ENCODE measurements around the gene RNU4-1.
"Not testable (repeated sequence)": the region's sequence is repeated elsewhere in the genome, so short reads cannot be mapped to it uniquely, and the experiment has no call there.

Gene RNU4-1

DNA sequence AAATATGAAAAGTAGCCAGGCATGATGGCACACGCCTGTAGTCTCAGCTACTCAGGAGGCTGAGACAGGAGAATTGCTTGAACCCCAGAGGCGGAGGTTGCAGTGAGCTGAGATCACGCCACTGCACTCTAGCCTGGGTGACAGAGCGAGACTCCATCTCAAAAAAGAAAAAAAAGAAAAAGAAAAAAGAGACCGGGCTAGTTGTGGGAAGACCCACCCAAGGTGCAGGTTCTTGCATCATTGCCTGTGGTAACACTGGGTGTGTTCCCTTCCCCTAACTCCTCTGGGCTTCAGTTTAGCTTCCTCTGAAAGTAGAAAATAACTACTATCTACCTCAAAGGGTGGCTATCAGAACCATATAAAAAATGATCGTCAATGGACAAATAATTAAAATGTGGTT lies 39.7 kb downstream of the RNU4-1 start:
- not testable (repeated sequence) for H3K9ac ChIP-seq (ENCODE audit: low read depth, low read length); H3K9me3 ChIP-seq (ENCODE audit: control insufficient read depth, insufficient read depth, low read length); H3K4me3 ChIP-seq (ENCODE audit: low read depth, low read length); H3K27ac ChIP-seq (ENCODE audit: low read depth, low read length); H3K27me3 ChIP-seq (ENCODE audit: control insufficient read depth, insufficient read depth, low read length); H3K36me3 ChIP-seq (ENCODE audit: control insufficient read depth, insufficient read depth, low read length)
- H3K4me1 ChIP-seq (ENCODE audit: control insufficient read depth, insufficient read depth, low read length): peaks cover 20% of the 10 kb centered on the region

DNA sequence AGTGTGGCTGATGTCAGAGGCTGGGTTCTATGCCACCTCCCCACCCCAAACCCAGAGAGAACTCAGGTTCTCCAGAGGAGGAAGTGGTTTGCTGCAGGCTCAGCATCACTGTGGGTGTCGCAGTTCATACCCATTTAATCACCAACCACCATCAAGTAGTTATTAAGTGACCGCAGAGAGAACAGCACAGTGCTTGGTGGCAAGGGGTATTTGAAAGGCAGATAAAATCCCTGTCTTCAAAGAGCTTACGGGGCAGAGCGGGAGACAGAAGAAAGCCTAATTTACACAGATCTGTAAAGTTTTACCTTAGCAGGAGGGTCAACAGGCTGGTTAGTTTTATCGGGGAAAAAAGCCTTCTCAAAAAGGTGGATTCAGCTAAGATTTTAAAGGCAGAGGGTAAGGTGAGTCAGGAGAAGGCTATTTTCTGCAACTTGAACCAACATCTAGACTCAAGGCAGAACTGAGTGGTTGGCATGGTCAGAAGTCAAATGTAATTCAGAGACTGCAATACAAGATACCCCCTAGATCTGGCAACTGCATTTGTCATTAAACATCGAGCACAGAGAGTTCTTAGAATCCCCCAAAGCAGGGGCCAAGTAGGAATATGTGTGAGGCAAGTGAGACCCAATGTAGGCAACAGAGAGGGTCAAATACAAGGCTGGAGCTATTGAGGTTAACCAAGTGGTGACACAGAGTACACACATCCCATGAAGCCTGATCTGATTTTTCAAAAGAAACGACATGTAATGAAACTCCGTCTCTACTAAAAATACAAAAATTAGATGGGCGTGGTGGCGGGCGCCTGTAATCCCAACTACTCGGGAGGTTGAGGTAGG lies 40.7 kb downstream of the RNU4-1 start:
- no peaks in the 10 kb centered on the region for H3K27me3 ChIP-seq (ENCODE audit: control insufficient read depth, insufficient read depth, low read length)
- no peak overlapping the region for H3K4me3 ChIP-seq (ENCODE audit: low read depth, low read length)
- H3K36me3 ChIP-seq (ENCODE audit: control insufficient read depth, insufficient read depth, low read length): peaks cover 3% of the 10 kb centered on the region
- H3K27ac ChIP-seq (ENCODE audit: low read depth, low read length): no peak overlapping the region
- no peak overlapping the region for H3K9ac ChIP-seq (ENCODE audit: low read depth, low read length)
- H3K9me3 ChIP-seq (ENCODE audit: control insufficient read depth, insufficient read depth, low read length): no peaks in the 10 kb centered on the region
- H3K4me1 ChIP-seq (ENCODE audit: control insufficient read depth, insufficient read depth, low read length): peaks cover 16% of the 10 kb centered on the region

DNA sequence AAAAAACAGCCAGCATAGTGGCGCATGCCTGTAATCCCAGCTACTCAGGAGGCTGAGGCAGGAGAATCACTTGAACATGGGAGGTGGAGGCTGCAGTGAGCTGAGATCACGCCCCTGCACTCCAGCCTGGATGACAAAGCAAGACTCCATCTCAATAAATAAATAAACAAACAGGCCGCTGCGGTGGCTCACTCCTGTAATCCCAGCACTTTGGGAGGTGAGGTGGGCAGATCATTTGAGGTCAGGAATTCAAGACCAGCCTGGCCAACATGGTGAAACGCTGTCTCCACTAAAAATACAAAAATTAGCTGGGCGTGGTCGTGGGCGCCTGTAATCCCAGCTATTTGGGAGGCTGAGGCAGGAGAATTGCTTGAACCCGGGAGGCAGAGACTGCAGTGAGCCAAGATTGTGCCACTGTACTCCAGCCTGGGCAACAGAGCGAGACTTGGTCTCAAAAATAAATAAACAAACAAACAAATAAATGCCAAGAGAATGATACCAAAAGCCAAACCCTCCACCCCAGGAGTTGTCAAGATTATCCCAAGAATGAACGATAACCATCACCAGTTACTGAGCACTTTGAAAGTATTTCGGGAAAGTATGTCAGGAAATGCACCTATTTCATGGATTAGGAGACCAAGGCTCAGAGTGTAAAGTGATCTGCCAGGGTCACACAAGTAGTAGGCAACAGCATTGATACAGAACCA lies 41.5 kb downstream of the RNU4-1 start:
- not testable (repeated sequence) for H3K9ac ChIP-seq (ENCODE audit: low read depth, low read length); H3K27ac ChIP-seq (ENCODE audit: low read depth, low read length); H3K4me3 ChIP-seq (ENCODE audit: low read depth, low read length); H3K9me3 ChIP-seq (ENCODE audit: control insufficient read depth, insufficient read depth, low read length); H3K36me3 ChIP-seq (ENCODE audit: control insufficient read depth, insufficient read depth, low read length); H3K27me3 ChIP-seq (ENCODE audit: control insufficient read depth, insufficient read depth, low read length)
- peaks cover 11% of the 10 kb centered on the region; the same call in 1 of the 2 replicates for H3K4me1 ChIP-seq (ENCODE audit: control insufficient read depth, insufficient read depth, low read length)

DNA sequence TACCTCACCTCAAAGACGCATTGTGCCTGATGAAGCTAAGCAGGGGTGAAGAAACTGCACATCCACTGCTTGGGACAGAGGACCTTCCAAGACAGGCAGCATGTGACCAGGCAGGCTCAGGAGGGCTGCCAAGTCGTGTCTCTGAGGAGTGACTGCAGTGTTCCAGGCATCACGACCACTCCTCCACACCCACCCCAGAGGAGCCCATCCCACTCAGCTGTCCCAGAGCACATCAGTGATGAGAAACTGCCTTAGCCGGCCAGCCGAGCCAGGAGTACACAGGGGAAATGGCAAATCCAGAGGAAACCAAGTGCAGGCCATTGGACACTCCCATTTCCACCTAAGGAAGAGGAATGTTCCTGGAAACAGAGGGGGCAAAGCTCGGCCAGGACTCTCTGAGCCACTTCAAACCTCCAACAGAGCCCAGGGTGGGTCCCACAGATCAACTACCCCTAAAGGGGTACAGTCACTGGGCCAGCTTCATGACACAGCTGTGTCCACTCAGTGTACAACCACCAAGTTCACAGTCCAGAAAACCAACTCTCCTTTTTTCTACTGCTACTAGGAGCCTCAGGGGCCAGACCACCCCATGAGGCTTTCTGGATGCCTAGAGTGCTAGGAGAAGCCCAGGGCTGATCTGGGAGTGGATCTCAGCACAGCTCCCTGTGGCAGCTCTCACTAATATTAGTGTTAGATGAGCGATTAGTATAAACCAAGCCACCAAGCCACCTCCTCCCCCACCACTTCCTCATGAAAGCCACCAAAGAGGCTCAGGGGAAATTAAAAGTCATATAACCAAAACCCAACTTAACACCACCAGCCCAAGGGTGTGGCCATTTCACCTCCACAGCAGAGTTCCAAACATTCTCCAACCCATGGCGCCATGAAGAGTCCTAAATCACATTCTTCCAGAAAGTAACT lies 42.9 kb downstream of the RNU4-1 start:
- Histone ChIP-seq H3K27me3 (ENCODE audit: control insufficient read depth, insufficient read depth, low read length) (no peaks in the 10 kb centered on the region), H3K4me3 (ENCODE audit: low read depth, low read length) (no peak overlapping the region), H3K4me1 (ENCODE audit: control insufficient read depth, insufficient read depth, low read length) (peaks cover 11% of the 10 kb centered on the region), H3K9me3 (ENCODE audit: control insufficient read depth, insufficient read depth, low read length) (no peaks in the 10 kb centered on the region), H3K9ac (ENCODE audit: low read depth, low read length) (no peak overlapping the region), H3K27ac (ENCODE audit: low read depth, low read length) (no peak overlapping the region), H3K36me3 (ENCODE audit: control insufficient read depth, insufficient read depth, low read length) (peaks cover 3% of the 10 kb centered on the region)

DNA sequence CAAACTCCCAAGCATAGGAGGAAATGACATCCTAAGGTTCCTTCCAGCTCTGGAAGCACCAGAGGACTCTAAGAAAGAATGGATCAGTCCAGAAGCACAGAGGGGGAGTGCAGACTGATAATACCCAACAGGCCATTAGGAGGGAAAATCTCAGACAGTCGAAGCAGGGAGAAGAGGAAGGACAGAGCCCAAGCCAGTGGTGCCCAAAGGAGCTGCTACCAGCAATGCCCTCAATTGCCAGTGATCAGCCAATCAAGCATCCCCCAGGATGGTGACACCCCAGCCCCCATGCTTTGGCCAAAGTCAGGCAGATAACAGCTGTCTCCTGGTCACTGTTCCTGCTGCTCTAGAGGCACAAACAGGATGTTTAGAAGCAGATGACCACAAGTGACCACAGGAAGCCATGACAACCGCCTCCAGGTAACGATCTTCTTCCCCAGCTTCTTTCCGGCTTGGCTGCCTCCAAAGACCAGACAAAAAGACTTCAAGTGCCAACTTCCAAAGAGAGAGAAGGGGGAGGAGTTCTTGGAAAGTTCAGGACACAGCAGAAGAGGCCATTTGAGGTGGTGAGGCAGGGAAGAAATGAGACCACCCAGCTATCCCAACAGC lies 43.7 kb downstream of the RNU4-1 start:
- no peaks in the 10 kb centered on the region for H3K27me3 ChIP-seq (ENCODE audit: control insufficient read depth, insufficient read depth, low read length)
- H3K9me3 ChIP-seq (ENCODE audit: control insufficient read depth, insufficient read depth, low read length): no peaks in the 10 kb centered on the region
- H3K27ac ChIP-seq (ENCODE audit: low read depth, low read length): no peak overlapping the region
- peaks cover 15% of the 10 kb centered on the region for H3K4me1 ChIP-seq (ENCODE audit: control insufficient read depth, insufficient read depth, low read length)
- peaks cover 3% of the 10 kb centered on the region; the same call in 1 of the 2 replicates for H3K36me3 ChIP-seq (ENCODE audit: control insufficient read depth, insufficient read depth, low read length)
- no peak overlapping the region for H3K9ac ChIP-seq (ENCODE audit: low read depth, low read length)
- no peak overlapping the region for H3K4me3 ChIP-seq (ENCODE audit: low read depth, low read length)

DNA sequence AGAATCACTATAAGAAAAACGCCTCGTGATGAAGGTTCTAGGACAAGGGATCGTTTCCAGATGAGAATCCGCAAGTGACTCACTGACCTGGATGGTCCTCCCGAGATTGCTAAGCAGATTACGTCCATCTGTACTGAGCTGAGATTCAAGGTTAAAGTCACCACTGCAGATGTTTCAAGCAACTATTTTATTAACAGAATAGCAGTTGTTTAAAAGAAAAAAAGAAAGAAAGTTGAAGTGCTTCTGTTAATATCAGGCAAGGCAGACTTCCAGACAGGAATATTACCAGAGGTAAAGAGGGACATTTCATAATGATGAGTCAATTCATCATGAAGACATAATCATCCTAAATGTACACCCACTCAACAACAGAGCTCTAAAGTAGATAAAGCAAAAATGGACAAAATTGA lies 45.4 kb downstream of the RNU4-1 start:
- Histone ChIP-seq H3K9me3 (ENCODE audit: control insufficient read depth, insufficient read depth, low read length) (no peaks in the 10 kb centered on the region), H3K4me1 (ENCODE audit: control insufficient read depth, insufficient read depth, low read length) (peaks cover 20% of the 10 kb centered on the region), H3K36me3 (ENCODE audit: control insufficient read depth, insufficient read depth, low read length) (no peaks in the 10 kb centered on the region), H3K4me3 (ENCODE audit: low read depth, low read length) (no peak overlapping the region), H3K9ac (ENCODE audit: low read depth, low read length) (no peak overlapping the region), H3K27me3 (ENCODE audit: control insufficient read depth, insufficient read depth, low read length) (no peaks in the 10 kb centered on the region), H3K27ac (ENCODE audit: low read depth, low read length) (no peak overlapping the region)

DNA sequence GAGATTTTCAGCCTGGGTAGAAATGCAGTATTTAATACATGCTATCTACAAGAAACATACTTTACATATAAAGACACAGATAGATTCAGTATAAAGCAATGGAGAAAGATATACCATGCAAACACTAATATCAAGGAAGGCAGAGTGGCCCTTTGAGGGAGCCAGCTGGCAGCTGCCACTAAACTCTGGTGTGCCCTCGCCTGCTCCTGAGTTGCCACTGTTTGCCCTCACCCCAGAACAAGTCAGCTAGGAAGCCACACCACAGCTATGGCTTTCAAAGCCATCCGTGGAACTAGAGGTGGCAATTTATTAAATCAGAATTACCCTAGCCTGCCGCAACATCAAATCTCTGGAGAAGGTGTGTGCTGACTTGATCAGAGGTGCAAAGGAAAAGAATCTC lies 45.9 kb downstream of the RNU4-1 start:
- Histone ChIP-seq H3K9ac (ENCODE audit: low read depth, low read length) (no peak overlapping the region), H3K36me3 (ENCODE audit: control insufficient read depth, insufficient read depth, low read length) (no peaks in the 10 kb centered on the region), H3K27ac (ENCODE audit: low read depth, low read length) (no peak overlapping the region)

DNA sequence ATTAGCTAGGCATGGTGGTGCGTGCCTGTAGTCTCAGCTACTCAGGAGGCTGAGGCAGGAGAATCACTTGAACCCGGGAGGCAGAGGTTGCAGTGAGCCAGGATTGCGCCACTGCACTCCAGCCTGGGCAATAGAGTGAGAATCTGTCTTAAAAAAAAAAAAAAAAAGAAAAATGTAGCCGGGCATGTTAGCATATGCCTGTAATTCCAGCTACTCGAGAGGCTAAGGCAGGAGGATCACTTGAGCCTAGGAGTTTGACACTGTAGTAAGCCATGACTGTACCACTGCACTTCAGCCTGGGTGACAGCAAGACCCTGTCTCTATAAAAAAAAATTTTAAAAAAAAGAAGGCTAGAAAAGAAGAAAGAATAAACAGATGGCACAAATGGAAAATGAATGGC lies 46.3 kb downstream of the RNU4-1 start:
- not testable (repeated sequence) for H3K27me3 ChIP-seq (ENCODE audit: control insufficient read depth, insufficient read depth, low read length); H3K9me3 ChIP-seq (ENCODE audit: control insufficient read depth, insufficient read depth, low read length); H3K9ac ChIP-seq (ENCODE audit: low read depth, low read length); H3K36me3 ChIP-seq (ENCODE audit: control insufficient read depth, insufficient read depth, low read length); H3K4me3 ChIP-seq (ENCODE audit: low read depth, low read length); H3K27ac ChIP-seq (ENCODE audit: low read depth, low read length)
- H3K4me1 ChIP-seq (ENCODE audit: control insufficient read depth, insufficient read depth, low read length): peaks cover 20% of the 10 kb centered on the region

More for the DNA sequence above, 45.9 kb downstream of the RNU4-1 start:
- H3K9me3 ChIP-seq (ENCODE audit: control insufficient read depth, insufficient read depth, low read length): no peaks in the 10 kb centered on the region
- peaks cover 16% of the 10 kb centered on the region for H3K4me1 ChIP-seq (ENCODE audit: control insufficient read depth, insufficient read depth, low read length)
- H3K27me3 ChIP-seq (ENCODE audit: control insufficient read depth, insufficient read depth, low read length): no peaks in the 10 kb centered on the region
- no peak overlapping the region for H3K4me3 ChIP-seq (ENCODE audit: low read depth, low read length)

Data from HUES48 (cell line).